ENCODE results near the gene PIM2.

GRCh38 chrX:48893556-48894348 is 25.1 kb downstream of the PIM2 start:
- TF ChIP-seq E2F6 (IDR thresholded peaks at IDR 0.05; ENCODE audit: borderline replicate concordance, low read depth) = no peak
- no peak for TF ChIP-seq KDM1A (IDR thresholded peaks at IDR 0.05; ENCODE audit: low read depth)
- TF ChIP-seq CTCF (IDR thresholded peaks at IDR 0.05) = no peak
- no peak for TF ChIP-seq POLR2A (IDR thresholded peaks at IDR 0.05; ENCODE audit: low read length)
- TF ChIP-seq RAD21 (conservative IDR thresholded peaks at IDR 0.05 in 1 of 2, IDR thresholded peaks at IDR 0.05 in 1 of 2) = no peak
- TF ChIP-seq RCOR1 (IDR thresholded peaks at IDR 0.05; ENCODE audit: low read depth, low read length) = no peak
- no peak for TF ChIP-seq EP300 (IDR thresholded peaks at IDR 0.05)
- TF ChIP-seq ZSCAN20 (CRISPR knock-in tag; IDR thresholded peaks at IDR 0.05) = no peak
- no peak for TF ChIP-seq FOSL2 (IDR thresholded peaks at IDR 0.05)
- no peak for TF ChIP-seq FOSL2 (CRISPR knock-in tag; IDR thresholded peaks at IDR 0.05)
- TF ChIP-seq ELK1 (IDR thresholded peaks at IDR 0.05; ENCODE audit: low read depth, low read length) = no peak
- TF ChIP-seq CEBPB (IDR thresholded peaks at IDR 0.05) = no peak
- TF ChIP-seq FOSB (CRISPR knock-in tag; IDR thresholded peaks at IDR 0.05) = no peak
- no peak for TF ChIP-seq HMGXB4 (CRISPR knock-in tag; IDR thresholded peaks at IDR 0.05; ENCODE audit: borderline replicate concordance)

Data from A549 (cell line).